PFSK-1 (cell line): Measurements from ENCODE around the gene HERPUD2.

ENCODE experiments used
- POLR2AphosphoS5 ChIP-seq: IDR thresholded peaks from 2 replicates; pipeline ENCODE4 v1.6.1; 2012; ENCODE audit warnings: low read depth, mild to moderate bottlenecking, control low read depth, low read length, moderate library complexity
- REST ChIP-seq, 2 experiments: IDR thresholded peaks; 2 replicates each; pipeline versions ENCODE4 v1.6.1 to v1.8.0; 2011 to 2012; ENCODE audit warnings: low read depth in 2 of 2, low read length in 2 of 2, control low read depth in 1 of 2, inconsistent platforms in 1 of 2, mild to moderate bottlenecking in 1 of 2, moderate library complexity in 1 of 2; ENCODE audit not compliant: insufficient read depth in 1 of 2
- SIN3A ChIP-seq: IDR thresholded peaks from 2 replicates; pipeline ENCODE4 v1.6.1; 2012; ENCODE audit warnings: mild to moderate bottlenecking, low read length, moderate library complexity, borderline replicate concordance; ENCODE audit not compliant: insufficient read depth
- TAF1 ChIP-seq: IDR thresholded peaks from 2 replicates; pipeline ENCODE4 v1.6.1; 2012; ENCODE audit warnings: low read length, control low read depth, borderline replicate concordance; ENCODE audit not compliant: insufficient read depth

GRCh38 chr7:35725280-35725680 lies 30.3 kb upstream of the HERPUD2 start:
- TF ChIP-seq POLR2AphosphoS5 (no peak), TAF1 (no peak), REST (IDR thresholded peaks at IDR 0.05; ENCODE audit: insufficient read depth in 1 of 2, low read depth in 2 of 2, low read length in 2 of 2) (no peak), SIN3A (no peak)
